Measurements from ENCODE around the gene SMG7.

Gene SMG7

DNA sequence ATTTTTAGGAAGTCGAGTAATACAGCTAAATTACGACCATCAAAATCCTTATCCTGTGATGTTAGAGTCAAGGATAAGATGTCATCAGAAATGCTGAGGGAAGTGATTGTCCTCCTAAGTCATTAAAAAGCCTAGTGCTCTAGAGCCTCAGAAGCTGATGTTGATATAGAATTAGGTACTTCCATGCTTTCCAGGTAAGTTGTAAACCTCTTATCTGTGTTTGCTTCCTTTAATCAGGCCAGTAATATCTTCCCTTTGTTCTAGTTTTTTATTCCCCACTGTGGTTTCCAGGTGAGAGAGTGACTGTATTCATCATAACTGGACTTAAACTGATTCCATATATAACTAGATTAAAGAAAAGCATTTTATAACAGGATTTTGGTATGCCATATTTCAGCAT is 44.4 kb downstream of the SMG7 start:
- no peak for DNase-seq (ENCODE audit: low read depth)
- no peak overlapping the region for H3K4me3 ChIP-seq (ENCODE audit: control insufficient read depth, low read depth, low read length)
- TF ChIP-seq CTCF (conservative IDR thresholded peaks at IDR 0.05; ENCODE audit: control insufficient read depth, insufficient read depth, low read depth, low read length): no peak

- H3K4me3 ChIP-seq (ENCODE audit: control insufficient read depth, low read depth, low read length): no peak overlapping the region
- no peak for DNase-seq (ENCODE audit: low read depth)
- no peak for TF ChIP-seq CTCF (conservative IDR thresholded peaks at IDR 0.05; ENCODE audit: control insufficient read depth, insufficient read depth, low read depth, low read length)
These were observed 45.1 kb downstream of the SMG7 start for GRCh38 chr1:183517401-183517800.

DNA sequence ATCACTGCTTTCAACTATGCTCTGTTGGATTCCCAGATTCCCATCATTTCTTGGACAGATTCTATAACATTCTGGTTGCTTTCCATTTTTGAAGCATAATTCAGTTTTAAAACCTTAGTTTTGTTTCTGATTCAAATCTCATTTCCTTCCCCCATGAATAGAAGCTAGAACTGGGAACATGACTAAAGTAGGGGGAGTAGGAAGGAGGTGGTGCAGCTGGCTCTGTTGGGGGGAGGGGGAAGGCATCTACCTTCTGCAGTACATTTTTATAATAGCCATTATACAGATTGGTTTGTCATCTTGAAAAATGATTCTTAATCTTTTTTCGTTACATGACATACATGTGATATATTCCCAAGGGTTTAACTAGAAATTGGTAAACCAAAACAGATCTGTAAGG is 48.1 kb downstream of the SMG7 start:
- H3K4me3 ChIP-seq (ENCODE audit: control insufficient read depth, low read depth, low read length): no peak overlapping the region
- DNase-seq (ENCODE audit: low read depth): no peak
- no peak for TF ChIP-seq CTCF (conservative IDR thresholded peaks at IDR 0.05; ENCODE audit: control insufficient read depth, insufficient read depth, low read depth, low read length)

GRCh38 chr1:183522104-183522503 is 49.8 kb downstream of the SMG7 start:
- no peak for DNase-seq (ENCODE audit: low read depth)
- TF ChIP-seq CTCF (conservative IDR thresholded peaks at IDR 0.05; ENCODE audit: control insufficient read depth, insufficient read depth, low read depth, low read length): no peak
- no peak overlapping the region for H3K4me3 ChIP-seq (ENCODE audit: control insufficient read depth, low read depth, low read length)

DNA sequence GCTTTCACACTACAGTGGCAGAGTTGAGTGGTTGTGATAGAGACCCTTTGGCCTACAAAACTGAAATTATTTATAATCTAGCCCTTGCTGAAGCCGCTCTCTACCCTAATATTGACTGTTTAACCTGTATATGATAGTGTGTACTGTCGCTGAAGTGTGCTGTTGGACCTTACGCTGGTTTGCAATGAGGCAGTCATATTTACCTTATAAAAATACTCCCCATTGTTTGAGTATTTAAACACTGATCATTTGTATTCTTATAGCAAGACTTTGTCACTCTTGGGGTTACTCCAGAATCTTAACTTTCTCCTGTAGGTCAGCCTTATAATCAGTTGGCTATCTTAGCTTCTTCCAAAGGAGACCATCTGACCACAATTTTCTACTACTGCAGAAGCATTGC is 56.3 kb downstream of the SMG7 start:
- TF ChIP-seq CTCF (conservative IDR thresholded peaks at IDR 0.05; ENCODE audit: control insufficient read depth, insufficient read depth, low read depth, low read length): no peak
- H3K4me3 ChIP-seq (ENCODE audit: control insufficient read depth, low read depth, low read length): no peak overlapping the region
- no peak for DNase-seq (ENCODE audit: low read depth)

- no peak for TF ChIP-seq CTCF (conservative IDR thresholded peaks at IDR 0.05; ENCODE audit: control insufficient read depth, insufficient read depth, low read depth, low read length)
- no peak overlapping the region for H3K4me3 ChIP-seq (ENCODE audit: control insufficient read depth, low read depth, low read length)
These were observed 61.4 kb downstream of the SMG7 start for GRCh38 chr1:183533617-183534174.

GRCh38 chr1:183537405-183537804 is 65.1 kb downstream of the SMG7 start:
- no peak overlapping the region for H3K4me3 ChIP-seq (ENCODE audit: control insufficient read depth, low read depth, low read length)
- no peak for DNase-seq (ENCODE audit: low read depth)
- TF ChIP-seq CTCF (conservative IDR thresholded peaks at IDR 0.05; ENCODE audit: control insufficient read depth, insufficient read depth, low read depth, low read length): no peak

More at GRCh38 chr1:183533617-183534174, 61.4 kb downstream of the SMG7 start:
- no peak for DNase-seq (ENCODE audit: low read depth)
